ENCODE results near the gene GSG1L.
A peak's percentile ranks its signal among the peaks of the same experiment; 100 is the strongest.

The GSG1L gene

GRCh38 chr16:28063591-28064061 lies at the start of gene GSG1L:
Gene GSG1L, minus strand, starts transcription at chr16:28063714. Its CDS starts 290 bp downstream, at chr16:28063424.
- H3K4me3 ChIP-seq (ENCODE audit: low read depth, low read length) = no peak within 1 kb of the TSS
- peak; percentile 35; the same call in 1 of the 2 replicates for TF ChIP-seq CTCF (IDR thresholded peaks at IDR 0.05; ENCODE audit: borderline replicate concordance, insufficient read depth, low read depth, low read length)

GRCh38 chr16:28112908-28113307 lies 49.4 kb upstream of the GSG1L start:
- TF ChIP-seq CTCF (IDR thresholded peaks at IDR 0.05; ENCODE audit: borderline replicate concordance, insufficient read depth, low read depth, low read length) = no peak
- no peak overlapping the region for H3K4me3 ChIP-seq (ENCODE audit: low read depth, low read length)

- no peak for TF ChIP-seq CTCF (IDR thresholded peaks at IDR 0.05; ENCODE audit: borderline replicate concordance, insufficient read depth, low read depth, low read length)
Observed at GRCh38 chr16:28110977-28111376, 47.5 kb upstream of the GSG1L start.

GRCh38 chr16:28110479-28110878 lies 47.0 kb upstream of the GSG1L start:
- no peak for TF ChIP-seq CTCF (IDR thresholded peaks at IDR 0.05; ENCODE audit: borderline replicate concordance, insufficient read depth, low read depth, low read length)
- no peak overlapping the region for H3K4me3 ChIP-seq (ENCODE audit: low read depth, low read length)

More at GRCh38 chr16:28110977-28111376, 47.5 kb upstream of the GSG1L start:
- H3K4me3 ChIP-seq (ENCODE audit: low read depth, low read length) = no peak overlapping the region

GRCh38 chr16:28110074-28110473 lies 46.6 kb upstream of the GSG1L start:
- no peak overlapping the region for H3K4me3 ChIP-seq (ENCODE audit: low read depth, low read length)
- TF ChIP-seq CTCF (IDR thresholded peaks at IDR 0.05; ENCODE audit: borderline replicate concordance, insufficient read depth, low read depth, low read length) = no peak

- TF ChIP-seq CTCF (IDR thresholded peaks at IDR 0.05; ENCODE audit: borderline replicate concordance, insufficient read depth, low read depth, low read length) = no peak
- H3K4me3 ChIP-seq (ENCODE audit: low read depth, low read length) = no peak overlapping the region
Observed at GRCh38 chr16:28108590-28109247, 45.2 kb upstream of the GSG1L start.

- no peak for TF ChIP-seq CTCF (IDR thresholded peaks at IDR 0.05; ENCODE audit: borderline replicate concordance, insufficient read depth, low read depth, low read length)
- no peak overlapping the region for H3K4me3 ChIP-seq (ENCODE audit: low read depth, low read length)
Observed at GRCh38 chr16:28107232-28107631, 43.7 kb upstream of the GSG1L start.
